Cerebellar cortex (tissue), 1 donor: ENCODE measurements around the gene KITLG.
"Not testable (repeated sequence)": the region's sequence is repeated elsewhere in the genome, so short reads cannot be mapped to it uniquely, and the experiment has no call there.

Experiments used
- DNase-seq: peaks from one replicate; pipeline ENCODE4 v3.0.0-alpha.2; 2015; ENCODE audit warnings: low spot score

Gene KITLG

GRCh38 chr12:88576866-88577265 is 3.4 kb downstream of the KITLG start:
- no peak for DNase-seq

GRCh38 chr12:88575361-88575970 is 4.8 kb downstream of the KITLG start:
- DNase-seq: no peak

- DNase-seq: no peak
Observed at GRCh38 chr12:88574278-88574677, 6.0 kb downstream of the KITLG start.

- no peak for DNase-seq
Observed at GRCh38 chr12:88573583-88573982, 6.7 kb downstream of the KITLG start.

GRCh38 chr12:88572781-88573549 is 7.3 kb downstream of the KITLG start:
- no peak for DNase-seq

GRCh38 chr12:88571543-88571942 is 8.7 kb downstream of the KITLG start:
- DNase-seq: no peak

- DNase-seq: no peak
Observed at GRCh38 chr12:88570103-88570502, 10.2 kb downstream of the KITLG start.

GRCh38 chr12:88566430-88566829 is 13.8 kb downstream of the KITLG start:
- no peak for DNase-seq

- DNase-seq: no peak
Observed at GRCh38 chr12:88562846-88563582, 17.3 kb downstream of the KITLG start.

- no peak for DNase-seq
Observed at GRCh38 chr12:88562151-88562550, 18.1 kb downstream of the KITLG start.

GRCh38 chr12:88559772-88560171 is 20.5 kb downstream of the KITLG start:
- no peak for DNase-seq

- no peak for DNase-seq
Observed at GRCh38 chr12:88559199-88559598, 21.1 kb downstream of the KITLG start.

- no peak for DNase-seq
Observed at GRCh38 chr12:88558340-88558867, 21.9 kb downstream of the KITLG start.

GRCh38 chr12:88556213-88556774 is 24.0 kb downstream of the KITLG start:
- DNase-seq: no peak

- DNase-seq: no peak
Observed at GRCh38 chr12:88553941-88554658, 26.2 kb downstream of the KITLG start.

GRCh38 chr12:88552610-88553079 is 27.6 kb downstream of the KITLG start:
- DNase-seq: no peak

- no peak for DNase-seq
Observed at GRCh38 chr12:88549929-88550328, 30.3 kb downstream of the KITLG start.

GRCh38 chr12:88547949-88548348 is 32.3 kb downstream of the KITLG start:
- DNase-seq: not testable (repeated sequence)

- no peak for DNase-seq
Observed at GRCh38 chr12:88546853-88547252, 33.4 kb downstream of the KITLG start.

- DNase-seq: no peak
Observed at GRCh38 chr12:88546226-88546625, 34.0 kb downstream of the KITLG start.
